GM20431 (cell line): ENCODE data around the gene CCDC157.

Source experiments
- in situ Hi-C: fragments of 300-500 bp; cut with MseI, MboI; formaldehyde crosslinking; loops from one replicate; pipeline ENCODE4 v1.15.0; 2020; ENCODE audit warnings: low sequenced_read_pairs; ENCODE audit not compliant: unreplicated experiment

CCDC157 gene

DNA sequence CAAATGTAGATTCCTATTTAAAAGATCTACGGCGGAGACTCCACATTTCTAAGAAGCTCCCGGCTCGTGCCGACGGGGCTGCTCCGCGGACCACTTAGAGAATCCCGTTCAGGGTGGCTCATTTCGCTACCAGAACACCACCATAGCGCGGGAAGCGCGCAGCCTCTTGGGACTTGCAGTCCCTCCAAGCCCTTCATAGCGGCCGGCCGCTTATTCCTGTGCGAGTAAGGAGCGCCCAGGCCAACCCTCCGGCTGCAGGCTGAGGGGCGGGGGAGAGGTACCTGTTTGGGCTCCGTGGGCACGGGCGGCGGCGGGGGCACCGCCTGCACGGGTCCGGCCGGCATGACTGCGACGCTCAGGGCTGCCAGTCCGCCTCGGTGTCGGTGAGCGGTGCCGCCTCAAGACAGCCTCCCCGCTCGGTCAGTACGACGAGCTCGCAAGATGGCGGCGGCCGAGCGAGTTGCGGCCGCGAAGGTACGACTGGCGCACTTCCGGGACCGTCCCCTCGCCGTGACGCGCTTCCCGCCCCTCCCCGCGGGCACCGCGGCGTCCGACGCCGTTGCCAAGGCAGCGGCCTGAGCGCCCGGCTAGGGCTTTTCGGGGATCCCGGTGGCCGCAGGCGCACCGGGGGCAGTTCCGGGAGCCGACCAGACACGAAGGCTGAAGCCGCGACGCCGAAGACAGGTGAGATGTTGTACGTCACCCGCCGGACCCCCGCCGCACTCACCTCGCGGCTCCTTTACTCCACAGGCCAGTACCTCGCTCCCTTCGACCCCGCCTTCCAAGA lies at the start of gene CCDC157, which contains the start of gene SF3A1:
Gene CCDC157, plus strand, starts transcription at position 559 of the 787 bp plus-strand sequence. CDS start 8,994 bp downstream, outside the sequence.
Gene SF3A1, minus strand, starts transcription at position 446 of the 787 bp plus-strand sequence. Its CDS starts 102 bp downstream, at position 344.
- in situ Hi-C loops, result no loop called here

GRCh38 chr22:30307041-30307574 lies 49.7 kb upstream of the CCDC157 start:
- in situ Hi-C loops, result no loop called here

DNA sequence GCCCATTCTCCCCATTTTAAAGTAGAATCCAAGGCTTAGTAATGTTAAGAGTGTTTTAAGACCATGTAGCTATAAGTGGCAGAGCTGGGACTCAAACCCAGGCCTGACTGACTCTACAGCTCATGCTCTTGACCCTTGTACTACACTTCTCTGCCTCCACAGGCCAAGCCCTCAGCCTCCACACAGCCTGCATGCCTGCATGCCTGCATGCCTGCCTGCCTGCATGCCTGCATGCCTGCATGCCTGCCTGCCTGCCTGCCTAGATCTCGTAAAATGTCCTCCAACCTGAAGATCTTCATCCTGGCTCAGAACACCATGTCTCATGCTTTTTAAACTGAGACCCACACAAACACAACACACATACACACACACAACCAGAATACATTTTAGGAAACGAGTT lies 48.7 kb upstream of the CCDC157 start:
- in situ Hi-C loops, result no loop called here

GRCh38 chr22:30308518-30309230 lies 48.1 kb upstream of the CCDC157 start:
- in situ Hi-C loops, result no loop called here

DNA sequence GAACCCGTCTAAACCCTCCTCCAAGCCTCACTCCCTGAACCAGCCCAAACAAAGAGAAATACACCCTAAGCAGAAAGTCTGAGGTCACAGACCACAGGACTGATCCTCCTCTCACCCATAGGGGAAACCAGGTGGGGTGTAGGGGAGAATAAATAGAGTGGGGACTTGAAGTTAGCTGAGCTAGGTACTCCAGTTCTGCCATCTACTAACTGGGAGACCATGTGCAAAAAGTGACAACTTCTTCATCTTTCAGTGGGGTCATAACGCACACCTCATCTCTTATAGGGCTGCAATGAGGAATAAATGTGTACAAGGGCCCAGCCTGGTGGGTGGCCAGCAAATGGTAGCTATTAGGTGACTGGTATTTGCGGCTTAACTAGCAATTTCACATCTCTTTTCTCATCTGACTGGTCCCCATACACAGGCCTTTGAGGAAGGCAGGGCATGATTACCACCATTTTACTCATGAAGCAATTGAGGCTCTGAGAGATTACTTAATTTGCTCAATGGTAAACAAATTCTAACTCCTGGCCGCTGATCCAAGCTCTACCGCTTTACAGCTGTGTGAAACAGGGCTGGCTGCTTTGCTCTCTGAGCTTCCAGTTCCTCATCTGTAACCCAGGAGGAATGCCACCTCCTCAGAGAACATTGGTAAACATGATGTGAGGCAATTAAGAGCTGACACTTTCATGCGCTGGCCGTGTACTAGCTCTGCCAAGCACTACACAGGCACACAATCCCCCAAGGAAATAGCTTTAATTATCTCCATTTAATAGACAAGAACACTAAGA lies 46.7 kb upstream of the CCDC157 start:
- in situ Hi-C loops, result no loop called here

DNA sequence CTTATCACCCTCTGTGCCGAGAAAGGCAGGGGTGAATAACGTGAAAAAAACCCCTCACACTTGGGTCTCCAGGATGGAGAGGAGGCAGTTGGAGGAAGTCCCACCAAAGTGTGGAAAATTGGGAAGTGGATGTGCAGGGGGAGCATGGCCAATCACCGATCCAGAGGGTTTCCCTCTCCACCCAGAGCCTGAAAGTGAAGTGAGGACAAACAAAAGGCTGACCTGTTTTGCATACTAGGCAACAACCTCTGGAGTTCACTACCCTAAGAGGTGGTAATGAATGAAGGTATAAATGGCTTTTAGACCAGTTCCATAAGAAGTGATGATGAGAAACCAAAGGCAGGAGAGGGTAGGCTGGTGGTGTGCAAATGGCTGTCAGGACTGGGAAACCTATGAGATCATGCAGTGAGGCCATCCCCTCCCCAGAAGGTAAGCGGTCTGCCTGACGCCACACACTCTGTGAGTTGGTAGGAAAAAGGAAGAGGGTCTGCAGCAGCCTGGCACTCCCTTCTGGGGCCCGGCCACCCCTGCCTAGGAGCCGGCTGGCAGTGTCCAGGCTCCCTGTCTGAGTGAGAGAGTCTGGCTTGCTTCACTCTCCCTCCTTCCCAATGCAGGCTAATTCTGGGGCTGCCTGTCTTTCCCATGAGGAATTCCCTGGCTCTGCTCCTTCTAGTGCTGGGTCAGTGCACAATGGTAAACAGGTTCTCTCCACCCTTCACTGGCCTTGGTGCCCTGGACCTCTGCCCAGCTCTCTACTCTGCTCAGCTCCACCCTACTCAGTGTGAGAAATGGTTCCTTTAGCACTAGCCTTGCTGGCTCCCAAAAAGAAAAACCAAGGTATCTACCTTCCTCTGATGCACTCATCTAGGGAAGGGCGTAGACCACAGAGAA lies 45.7 kb upstream of the CCDC157 start:
- in situ Hi-C loops, result no loop called here

DNA sequence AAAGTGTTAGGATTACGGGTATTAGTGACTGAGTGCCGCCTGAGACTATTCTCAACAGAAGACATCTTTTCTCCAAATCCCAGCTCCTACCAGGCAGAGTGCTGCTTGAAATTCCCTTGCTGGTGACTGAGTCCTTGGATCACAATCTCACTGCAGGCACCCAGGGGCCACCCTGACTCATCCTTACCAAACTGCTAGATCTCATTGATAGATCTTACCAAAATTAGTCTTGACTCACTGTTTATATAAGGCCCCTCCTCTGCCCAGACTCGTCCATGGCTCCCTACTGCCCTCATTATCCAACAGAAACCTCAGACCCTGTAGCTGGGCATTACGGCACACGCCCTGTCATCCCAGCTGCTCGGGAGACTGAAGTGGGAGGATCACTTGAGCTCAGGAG lies 44.8 kb upstream of the CCDC157 start:
- in situ Hi-C loops, result no loop called here

GRCh38 chr22:30313527-30314363 lies 43.1 kb upstream of the CCDC157 start:
- in situ Hi-C loops, result no loop called here

- in situ Hi-C loops, result no loop called here
Observed at GRCh38 chr22:30314915-30315314, 41.9 kb upstream of the CCDC157 start.

GRCh38 chr22:30315962-30316576 lies 40.7 kb upstream of the CCDC157 start:
- in situ Hi-C loops, result no loop called here

DNA sequence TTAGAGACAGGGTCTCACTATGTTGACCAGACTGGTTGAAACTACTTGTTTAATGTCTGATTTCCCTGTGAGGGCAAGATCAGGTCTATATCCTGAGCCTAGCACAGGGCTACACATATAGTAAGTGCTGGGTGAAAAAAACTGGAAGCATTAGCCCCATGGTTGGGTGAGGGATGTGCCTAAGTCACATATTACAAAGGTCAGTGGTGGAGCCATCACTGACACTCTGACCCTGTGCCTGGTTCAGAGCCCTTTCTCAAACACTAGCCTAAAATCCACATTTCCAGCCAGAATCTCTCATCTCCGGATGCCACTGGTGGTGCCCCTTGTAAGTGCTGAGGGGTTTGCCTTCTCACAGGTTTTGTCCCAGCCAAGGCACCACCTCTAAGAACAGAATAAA lies 39.0 kb upstream of the CCDC157 start:
- in situ Hi-C loops, result no loop called here

DNA sequence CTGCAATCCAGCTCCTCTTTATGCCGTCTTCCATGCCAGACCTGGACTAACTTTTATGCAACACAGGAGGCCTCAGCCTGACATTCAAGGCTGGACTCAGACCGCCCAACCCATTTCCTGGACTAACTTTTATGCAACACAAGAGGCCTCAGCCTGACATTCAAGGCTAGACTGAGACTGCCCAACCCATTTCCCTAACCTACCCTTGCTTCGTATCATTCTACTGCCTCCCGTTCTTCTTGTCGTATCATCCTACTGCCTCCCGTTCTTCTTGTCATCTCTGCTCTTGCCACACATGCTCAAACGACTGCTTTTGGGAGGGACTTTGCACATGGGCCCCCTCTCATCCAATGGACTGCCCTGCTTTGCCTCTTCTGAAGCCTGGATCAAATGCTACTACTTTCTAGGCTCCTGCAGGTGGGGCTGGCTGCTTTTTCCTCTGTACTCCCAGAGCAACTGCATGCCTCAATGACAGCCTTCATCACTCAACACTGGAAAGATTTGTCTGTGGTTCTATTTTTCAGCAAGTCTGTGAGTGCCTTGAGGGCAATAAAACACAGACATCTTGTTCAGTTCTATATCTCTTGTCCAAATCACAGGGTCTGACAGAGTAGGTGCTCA lies 37.9 kb upstream of the CCDC157 start:
- in situ Hi-C loops, result no loop called here

DNA sequence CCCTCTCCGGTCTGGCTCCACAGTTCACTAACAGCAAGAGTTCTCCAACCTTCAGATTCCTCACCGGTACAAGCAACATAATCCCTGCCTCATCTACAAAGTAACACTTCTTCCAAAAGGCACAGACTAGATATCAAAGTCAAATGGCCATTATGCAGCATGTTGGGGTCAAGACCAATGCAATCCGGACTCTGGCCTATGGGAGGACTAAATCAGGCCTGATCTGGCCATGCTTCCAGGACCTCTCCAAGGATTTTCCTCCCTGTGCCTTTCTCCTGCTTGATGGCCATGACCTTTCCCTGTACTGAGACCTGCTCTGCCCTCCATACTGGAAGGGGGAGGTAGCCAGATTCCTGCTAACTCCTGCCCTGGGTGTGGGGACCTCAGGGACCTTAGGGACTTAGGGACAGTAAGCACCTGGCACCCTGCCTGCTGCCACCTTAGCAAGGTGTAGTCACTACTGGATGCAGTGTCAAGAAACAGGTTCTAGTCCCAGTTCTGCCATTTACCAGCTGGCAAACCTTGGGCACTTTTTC lies 36.7 kb upstream of the CCDC157 start:
- in situ Hi-C loops, result no loop called here

- in situ Hi-C loops, result no loop called here
Observed at GRCh38 chr22:30321461-30321860, 35.3 kb upstream of the CCDC157 start.

- in situ Hi-C loops, result no loop called here
Observed at GRCh38 chr22:30323246-30323645, 33.6 kb upstream of the CCDC157 start.

DNA sequence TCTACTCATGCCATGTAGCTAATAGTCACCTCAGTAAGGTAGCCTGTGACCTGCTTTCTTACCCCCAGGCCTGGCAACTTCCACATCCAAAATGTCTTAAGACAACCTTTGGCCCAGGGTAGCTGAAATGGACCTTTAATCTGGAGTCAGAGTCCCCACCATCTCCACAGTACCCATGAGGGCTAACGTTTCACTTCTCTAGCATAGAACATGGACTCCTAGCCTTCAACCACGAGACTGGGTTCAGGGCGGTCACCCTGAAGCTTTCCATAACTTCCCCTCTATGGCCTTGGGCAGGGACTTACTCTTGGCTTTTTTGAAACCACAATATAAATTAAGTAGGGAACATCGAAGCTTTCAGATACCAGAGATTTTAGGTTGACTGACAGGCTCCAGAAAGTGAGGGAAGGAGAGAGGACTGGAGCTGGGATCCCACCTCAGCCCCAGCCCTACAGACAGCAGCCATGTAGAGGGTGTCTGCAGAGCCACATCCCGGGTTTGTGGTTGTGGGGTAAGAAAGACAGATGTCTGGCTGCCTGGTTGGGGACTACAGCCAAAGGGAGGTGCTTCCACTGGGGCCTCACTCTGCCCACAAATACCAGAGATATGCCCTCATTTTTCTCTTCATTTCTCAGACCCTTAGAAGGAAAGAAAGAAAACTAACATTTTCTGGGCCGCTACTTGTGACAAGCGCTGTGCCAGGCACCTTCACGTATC lies 32.6 kb upstream of the CCDC157 start:
- in situ Hi-C loops, result no loop called here
